Measurements from ENCODE around the gene KCNC1. TPM values are rescaled to one million over a fixed set of nuclear protein-coding genes. Genes with fewer than 3 reads are reported as not detected.
A peak's percentile ranks its signal among the peaks of the same experiment; 100 is the strongest.

KCNC1 gene
- total and polyA plus RNA-seq, 2 of the 13 experiments (the other 11 are each of a cell fraction or from before 2014, with no cell fraction given): 0.01 to 0.04 TPM

DNA sequence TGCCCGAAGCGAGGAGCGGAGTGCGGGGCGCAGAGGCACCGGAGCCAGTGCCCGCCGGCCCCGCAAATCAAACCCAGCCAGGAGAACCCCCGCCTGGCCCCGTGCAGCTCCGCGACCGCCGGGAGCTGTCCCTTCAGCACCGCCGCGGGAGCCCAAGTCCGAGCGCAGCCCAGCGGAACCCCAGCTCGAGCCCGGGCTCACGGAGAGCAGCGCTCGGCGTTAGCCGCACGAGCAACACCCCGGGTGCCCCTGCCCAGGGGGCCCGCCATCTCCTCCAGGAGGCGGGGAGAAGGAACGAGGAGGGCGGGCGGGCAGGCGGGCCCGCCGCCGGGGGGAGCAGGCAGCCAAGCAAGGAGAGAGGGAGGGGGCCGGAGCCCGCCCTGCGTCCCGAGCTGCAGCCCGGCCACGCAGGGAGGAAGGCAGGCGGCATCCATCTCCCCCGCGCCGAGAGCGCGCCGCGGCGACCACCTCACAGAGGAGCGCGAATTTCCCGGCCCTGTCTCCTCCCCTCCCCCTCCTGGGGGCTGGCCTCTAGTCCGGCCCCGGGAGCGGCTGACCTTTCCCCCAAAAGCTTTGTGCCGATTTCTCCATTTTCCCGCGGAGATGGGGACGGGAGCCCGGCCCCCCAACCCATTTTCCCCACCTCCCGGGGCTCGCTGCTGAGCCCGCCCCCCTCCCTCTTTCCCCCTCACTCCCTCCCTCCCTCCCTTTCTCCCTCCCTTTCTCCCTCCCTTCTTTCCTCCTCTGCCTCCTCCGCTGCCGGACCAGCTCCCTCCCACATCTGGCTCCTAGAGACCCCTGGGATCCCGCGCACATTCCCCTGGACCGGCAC is 621 bp downstream of the KCNC1 start (continued):
- 0 out of 2 replicates have a peak, but pooled peaks have one; percentile 30 for TF ChIP-seq ZBTB20 (CRISPR knock-in tag; IDR thresholded peaks at IDR 0.05; ENCODE audit: borderline replicate concordance, low read depth)
- TF ChIP-seq NKX3-1 (CRISPR knock-in tag; IDR thresholded peaks at IDR 0.05): peak; percentile 56; the same call in 1 of the 2 replicates
- 0 out of 2 replicates have a peak, but pooled peaks have one; percentile 27 for TF ChIP-seq ZNF792 (CRISPR knock-in tag; IDR thresholded peaks at IDR 0.05)
- TF ChIP-seq MIER2 (CRISPR knock-in tag; IDR thresholded peaks at IDR 0.05): peak; percentile 96
- TF ChIP-seq SOX13 (IDR thresholded peaks at IDR 0.05): no peak
- 0 out of 4 replicates have a peak, but pooled peaks of 1 of the 2 experiments have one; percentile 11 for TF ChIP-seq SOX13 (CRISPR knock-in tag; conservative IDR thresholded peaks at IDR 0.05 in 1 of 2, IDR thresholded peaks at IDR 0.05 in 1 of 2)
- peak; percentile 76 for TF ChIP-seq SAP130 (CRISPR knock-in tag; IDR thresholded peaks at IDR 0.05; ENCODE audit: low read depth)
- peak; percentile 49 for TF ChIP-seq HDAC2 (CRISPR knock-in tag; IDR thresholded peaks at IDR 0.05)
- TF ChIP-seq, protein P1, sequence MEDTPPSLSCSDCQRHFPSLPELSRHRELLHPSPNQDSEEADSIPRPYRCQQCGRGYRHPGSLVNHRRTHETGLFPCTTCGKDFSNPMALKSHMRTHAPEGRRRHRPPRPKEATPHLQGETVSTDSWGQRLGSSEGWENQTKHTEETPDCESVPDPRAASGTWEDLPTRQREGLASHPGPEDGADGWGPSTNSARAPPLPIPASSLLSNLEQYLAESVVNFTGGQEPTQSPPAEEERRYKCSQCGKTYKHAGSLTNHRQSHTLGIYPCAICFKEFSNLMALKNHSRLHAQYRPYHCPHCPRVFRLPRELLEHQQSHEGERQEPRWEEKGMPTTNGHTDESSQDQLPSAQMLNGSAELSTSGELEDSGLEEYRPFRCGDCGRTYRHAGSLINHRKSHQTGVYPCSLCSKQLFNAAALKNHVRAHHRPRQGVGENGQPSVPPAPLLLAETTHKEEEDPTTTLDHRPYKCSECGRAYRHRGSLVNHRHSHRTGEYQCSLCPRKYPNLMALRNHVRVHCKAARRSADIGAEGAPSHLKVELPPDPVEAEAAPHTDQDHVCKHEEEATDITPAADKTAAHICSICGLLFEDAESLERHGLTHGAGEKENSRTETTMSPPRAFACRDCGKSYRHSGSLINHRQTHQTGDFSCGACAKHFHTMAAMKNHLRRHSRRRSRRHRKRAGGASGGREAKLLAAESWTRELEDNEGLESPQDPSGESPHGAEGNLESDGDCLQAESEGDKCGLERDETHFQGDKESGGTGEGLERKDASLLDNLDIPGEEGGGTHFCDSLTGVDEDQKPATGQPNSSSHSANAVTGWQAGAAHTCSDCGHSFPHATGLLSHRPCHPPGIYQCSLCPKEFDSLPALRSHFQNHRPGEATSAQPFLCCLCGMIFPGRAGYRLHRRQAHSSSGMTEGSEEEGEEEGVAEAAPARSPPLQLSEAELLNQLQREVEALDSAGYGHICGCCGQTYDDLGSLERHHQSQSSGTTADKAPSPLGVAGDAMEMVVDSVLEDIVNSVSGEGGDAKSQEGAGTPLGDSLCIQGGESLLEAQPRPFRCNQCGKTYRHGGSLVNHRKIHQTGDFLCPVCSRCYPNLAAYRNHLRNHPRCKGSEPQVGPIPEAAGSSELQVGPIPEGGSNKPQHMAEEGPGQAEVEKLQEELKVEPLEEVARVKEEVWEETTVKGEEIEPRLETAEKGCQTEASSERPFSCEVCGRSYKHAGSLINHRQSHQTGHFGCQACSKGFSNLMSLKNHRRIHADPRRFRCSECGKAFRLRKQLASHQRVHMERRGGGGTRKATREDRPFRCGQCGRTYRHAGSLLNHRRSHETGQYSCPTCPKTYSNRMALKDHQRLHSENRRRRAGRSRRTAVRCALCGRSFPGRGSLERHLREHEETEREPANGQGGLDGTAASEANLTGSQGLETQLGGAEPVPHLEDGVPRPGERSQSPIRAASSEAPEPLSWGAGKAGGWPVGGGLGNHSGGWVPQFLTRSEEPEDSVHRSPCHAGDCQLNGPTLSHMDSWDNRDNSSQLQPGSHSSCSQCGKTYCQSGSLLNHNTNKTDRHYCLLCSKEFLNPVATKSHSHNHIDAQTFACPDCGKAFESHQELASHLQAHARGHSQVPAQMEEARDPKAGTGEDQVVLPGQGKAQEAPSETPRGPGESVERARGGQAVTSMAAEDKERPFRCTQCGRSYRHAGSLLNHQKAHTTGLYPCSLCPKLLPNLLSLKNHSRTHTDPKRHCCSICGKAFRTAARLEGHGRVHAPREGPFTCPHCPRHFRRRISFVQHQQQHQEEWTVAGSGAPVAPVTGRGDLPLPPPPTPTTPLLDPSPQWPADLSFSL (CRISPR knock-in tag; IDR thresholded peaks at IDR 0.05): 0 out of 2 replicates have a peak, but pooled peaks have one; percentile 43
- TF ChIP-seq JUND (CRISPR knock-in tag; IDR thresholded peaks at IDR 0.05): no peak
- TF ChIP-seq PRMT3 (CRISPR knock-in tag; IDR thresholded peaks at IDR 0.05; ENCODE audit: borderline replicate concordance, low read depth): no peak
- TF ChIP-seq ZNF501 (CRISPR knock-in tag; IDR thresholded peaks at IDR 0.05): 0 out of 2 replicates have a peak, but pooled peaks have one; percentile 30
- TF ChIP-seq, protein P2, sequence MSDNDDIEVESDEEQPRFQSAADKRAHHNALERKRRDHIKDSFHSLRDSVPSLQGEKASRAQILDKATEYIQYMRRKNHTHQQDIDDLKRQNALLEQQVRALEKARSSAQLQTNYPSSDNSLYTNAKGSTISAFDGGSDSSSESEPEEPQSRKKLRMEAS (IDR thresholded peaks at IDR 0.05): 0 out of 2 replicates have a peak, but pooled peaks have one; percentile 2
- TF ChIP-seq, protein P3, sequence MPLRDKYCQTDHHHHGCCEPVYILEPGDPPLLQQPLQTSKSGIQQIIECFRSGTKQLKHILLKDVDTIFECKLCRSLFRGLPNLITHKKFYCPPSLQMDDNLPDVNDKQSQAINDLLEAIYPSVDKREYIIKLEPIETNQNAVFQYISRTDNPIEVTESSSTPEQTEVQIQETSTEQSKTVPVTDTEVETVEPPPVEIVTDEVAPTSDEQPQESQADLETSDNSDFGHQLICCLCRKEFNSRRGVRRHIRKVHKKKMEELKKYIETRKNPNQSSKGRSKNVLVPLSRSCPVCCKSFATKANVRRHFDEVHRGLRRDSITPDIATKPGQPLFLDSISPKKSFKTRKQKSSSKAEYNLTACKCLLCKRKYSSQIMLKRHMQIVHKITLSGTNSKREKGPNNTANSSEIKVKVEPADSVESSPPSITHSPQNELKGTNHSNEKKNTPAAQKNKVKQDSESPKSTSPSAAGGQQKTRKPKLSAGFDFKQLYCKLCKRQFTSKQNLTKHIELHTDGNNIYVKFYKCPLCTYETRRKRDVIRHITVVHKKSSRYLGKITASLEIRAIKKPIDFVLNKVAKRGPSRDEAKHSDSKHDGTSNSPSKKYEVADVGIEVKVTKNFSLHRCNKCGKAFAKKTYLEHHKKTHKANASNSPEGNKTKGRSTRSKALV (CRISPR knock-in tag; IDR thresholded peaks at IDR 0.05): peak; percentile 80; the same call in 1 of the 2 replicates
- no peak for TF ChIP-seq SNAI1 (CRISPR knock-in tag; IDR thresholded peaks at IDR 0.05; ENCODE audit: borderline replicate concordance)
- TF ChIP-seq ZNF607 (CRISPR knock-in tag; IDR thresholded peaks at IDR 0.05; ENCODE audit: borderline replicate concordance): 0 out of 2 replicates have a peak, but pooled peaks have one; percentile 57
- TF ChIP-seq ZNF703 (CRISPR knock-in tag; IDR thresholded peaks at IDR 0.05; ENCODE audit: borderline replicate concordance): no peak

All from HepG2 (cell line).